ENCODE data around the gene FBXW12. TPM values are rescaled to one million over a fixed set of nuclear protein-coding genes. Genes with fewer than 3 reads are reported as not detected.

The FBXW12 gene
- total and polyA plus RNA-seq, 10 donors: 0.33 to 0.42 TPM; not detected in 8

DNA sequence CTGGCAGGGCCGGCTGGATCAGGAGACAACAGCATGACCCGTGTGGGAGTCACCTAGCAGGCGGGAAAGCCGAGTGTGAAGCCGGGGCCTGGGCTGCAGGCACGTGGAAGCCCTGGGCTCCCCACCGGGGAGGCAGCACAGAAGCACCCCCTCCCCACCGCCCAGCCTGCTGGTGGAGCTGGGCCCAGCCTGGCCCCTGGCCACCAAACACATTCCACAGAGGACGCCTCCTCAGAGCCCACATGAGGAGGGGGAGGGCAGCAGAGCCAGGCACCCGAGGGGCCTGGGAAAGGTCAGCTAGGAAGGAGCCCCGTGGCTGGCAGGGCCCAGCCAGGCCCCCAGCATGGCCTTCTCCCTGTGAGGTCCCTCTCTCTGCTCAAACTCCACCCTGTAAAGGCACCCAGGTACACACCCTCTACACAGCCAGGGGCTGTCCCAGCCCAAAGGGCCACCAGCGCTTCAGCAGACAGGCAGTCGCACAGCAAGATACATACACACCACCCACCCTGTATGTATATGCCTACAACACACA, 53.3 kb downstream of the FBXW12 start:
- peak overlapping the region in 2 of 8 donors; percentile 8 to 20 for H3K27ac ChIP-seq
- no peak for DNase-seq
- no peak overlapping the region for H3K4me3 ChIP-seq

DNA sequence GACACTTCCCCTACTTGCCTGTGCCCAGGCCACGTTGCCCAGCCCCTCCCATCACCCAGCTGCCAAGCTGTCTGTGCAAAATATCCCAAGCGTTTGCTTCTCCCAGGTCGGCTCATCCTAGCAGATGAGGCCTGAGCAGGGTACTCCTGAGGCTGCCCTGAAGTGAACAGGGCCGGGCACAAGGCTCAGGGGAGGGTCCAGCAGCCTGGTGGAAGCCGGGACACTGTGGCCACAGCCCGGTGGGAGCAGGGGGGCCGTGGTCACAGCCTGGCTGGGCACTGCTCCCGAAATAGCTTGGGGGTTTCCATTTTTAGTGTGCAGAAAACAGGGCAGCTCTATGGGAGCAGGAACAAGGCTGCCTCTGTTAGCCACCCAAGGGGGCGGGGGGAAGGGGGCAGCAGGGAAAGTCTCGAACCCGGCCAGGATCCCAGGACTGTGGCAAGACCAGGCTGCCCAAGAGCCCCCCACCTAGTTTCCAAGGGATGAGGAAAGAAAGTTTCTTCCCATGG, 54.4 kb downstream of the FBXW12 start:
- H3K27me3 ChIP-seq (replicated peaks in 1 of 7): peaks cover 0 to 25% (median 9%) of the 10 kb centered on the region in 7 donors
- peak overlapping the region in 1 of 8 donors; percentile 82 for H3K4me3 ChIP-seq
- H3K9me3 ChIP-seq: no peaks in the 10 kb centered on the region
- WGBS, 5 donors: 61 to 84% (median 69%) methylated on average over 6 to 11 of the region's 11 CpGs
- intact Hi-C loops (cut with DNase I; ENCODE audit: low total_unique reads): no loop called here
- H3K36me3 ChIP-seq: peaks cover 0 to 15% (median 0%) of the 10 kb centered on the region in 6 donors
- H3K4me1 ChIP-seq: peaks cover 8 to 77% (median 40%) of the 10 kb centered on the region in 6 donors
- no peak for DNase-seq
- no peak for TF ChIP-seq POLR2AphosphoS5 (IDR thresholded peaks at IDR 0.05)
- TF ChIP-seq POLR2A (IDR thresholded peaks at IDR 0.05): no peak
- TF ChIP-seq, protein P1, sequence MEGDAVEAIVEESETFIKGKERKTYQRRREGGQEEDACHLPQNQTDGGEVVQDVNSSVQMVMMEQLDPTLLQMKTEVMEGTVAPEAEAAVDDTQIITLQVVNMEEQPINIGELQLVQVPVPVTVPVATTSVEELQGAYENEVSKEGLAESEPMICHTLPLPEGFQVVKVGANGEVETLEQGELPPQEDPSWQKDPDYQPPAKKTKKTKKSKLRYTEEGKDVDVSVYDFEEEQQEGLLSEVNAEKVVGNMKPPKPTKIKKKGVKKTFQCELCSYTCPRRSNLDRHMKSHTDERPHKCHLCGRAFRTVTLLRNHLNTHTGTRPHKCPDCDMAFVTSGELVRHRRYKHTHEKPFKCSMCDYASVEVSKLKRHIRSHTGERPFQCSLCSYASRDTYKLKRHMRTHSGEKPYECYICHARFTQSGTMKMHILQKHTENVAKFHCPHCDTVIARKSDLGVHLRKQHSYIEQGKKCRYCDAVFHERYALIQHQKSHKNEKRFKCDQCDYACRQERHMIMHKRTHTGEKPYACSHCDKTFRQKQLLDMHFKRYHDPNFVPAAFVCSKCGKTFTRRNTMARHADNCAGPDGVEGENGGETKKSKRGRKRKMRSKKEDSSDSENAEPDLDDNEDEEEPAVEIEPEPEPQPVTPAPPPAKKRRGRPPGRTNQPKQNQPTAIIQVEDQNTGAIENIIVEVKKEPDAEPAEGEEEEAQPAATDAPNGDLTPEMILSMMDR (IDR thresholded peaks at IDR 0.05 in 8 of 11, conservative IDR thresholded peaks at IDR 0.05 in 3 of 11): no peak
- peak overlapping the region in 5 of 8 donors; percentile 41 to 89 (median 85) for H3K27ac ChIP-seq

More for the DNA sequence above, 53.3 kb downstream of the FBXW12 start:
- H3K36me3 ChIP-seq: peaks cover 0 to 21% (median 0%) of the 10 kb centered on the region in 6 donors
- H3K27me3 ChIP-seq (replicated peaks in 1 of 7): peaks cover 0 to 25% (median 9%) of the 10 kb centered on the region in 7 donors
- TF ChIP-seq POLR2AphosphoS5 (IDR thresholded peaks at IDR 0.05) (no peak), POLR2A (IDR thresholded peaks at IDR 0.05) (no peak)
- TF ChIP-seq, protein P1 (IDR thresholded peaks at IDR 0.05 in 8 of 11, conservative IDR thresholded peaks at IDR 0.05 in 3 of 11): no peak
- no peaks in the 10 kb centered on the region for H3K9me3 ChIP-seq
- WGBS, 5 donors: 74 to 84% (median 78%) methylated on average over 7 to 13 of the region's 13 CpGs
- H3K4me1 ChIP-seq: peaks cover 8 to 73% (median 39%) of the 10 kb centered on the region in 6 donors
- intact Hi-C loops (cut with DNase I; ENCODE audit: low total_unique reads): no loop called here

DNA sequence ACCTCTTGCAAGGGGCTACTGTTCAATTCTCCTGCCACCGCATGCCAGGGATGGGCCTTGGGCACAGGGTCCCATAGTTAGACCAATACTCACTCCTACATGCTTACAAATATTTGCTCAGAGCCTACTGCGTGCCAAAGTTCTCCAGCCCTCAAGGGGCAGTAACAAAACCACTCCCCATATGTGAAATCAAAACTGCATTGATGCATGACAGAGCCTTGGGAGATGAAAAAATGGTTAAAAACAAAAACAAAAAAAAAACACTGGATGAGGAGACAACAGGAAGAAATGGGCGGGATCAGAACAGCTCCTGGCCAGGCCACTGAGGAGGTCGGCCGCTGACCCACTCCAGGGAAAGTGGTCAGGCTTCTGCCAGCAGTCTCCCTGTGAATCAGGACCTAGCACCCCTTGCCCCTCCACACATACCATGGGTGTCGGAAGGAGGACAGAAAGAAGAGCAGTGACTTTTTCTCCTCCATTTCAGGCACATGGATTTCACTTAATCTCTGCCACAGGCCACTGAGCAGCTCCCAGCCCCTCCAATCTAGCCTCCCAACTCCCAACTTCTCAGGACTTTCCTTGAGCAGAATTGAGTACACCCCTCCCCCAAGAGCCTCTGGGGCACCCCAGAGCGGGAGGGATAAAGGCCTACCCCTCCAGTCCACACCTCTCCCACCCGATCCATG, 55.1 kb downstream of the FBXW12 start:
- WGBS, 5 donors: 61 to 75% (median 73%) methylated on average over 8 of the region's 8 CpGs

More for the DNA sequence above, 55.1 kb downstream of the FBXW12 start:
- intact Hi-C loops (cut with DNase I; ENCODE audit: low total_unique reads): no loop called here
- Histone ChIP-seq H3K27ac (peak overlapping the region in 7 of 8 donors; percentile 15 to 89 (median 85)), H3K9me3 (no peaks in the 10 kb centered on the region), H3K4me3 (peak overlapping the region in 5 of 8 donors; percentile 16 to 83 (median 76)), H3K27me3 (replicated peaks in 1 of 7) (peaks cover 0 to 25% (median 9%) of the 10 kb centered on the region in 7 donors), H3K36me3 (peaks cover 0 to 18% (median 2%) of the 10 kb centered on the region in 6 donors), H3K4me1 (peaks cover 8 to 83% (median 43%) of the 10 kb centered on the region in 6 donors)
- no peak for DNase-seq
- no peak for TF ChIP-seq POLR2AphosphoS5 (IDR thresholded peaks at IDR 0.05)
- TF ChIP-seq, protein P1 (IDR thresholded peaks at IDR 0.05 in 8 of 11, conservative IDR thresholded peaks at IDR 0.05 in 3 of 11): no peak
- no peak for TF ChIP-seq POLR2A (IDR thresholded peaks at IDR 0.05)
